ENCODE data around the gene VTA1.

Gene VTA1

DNA sequence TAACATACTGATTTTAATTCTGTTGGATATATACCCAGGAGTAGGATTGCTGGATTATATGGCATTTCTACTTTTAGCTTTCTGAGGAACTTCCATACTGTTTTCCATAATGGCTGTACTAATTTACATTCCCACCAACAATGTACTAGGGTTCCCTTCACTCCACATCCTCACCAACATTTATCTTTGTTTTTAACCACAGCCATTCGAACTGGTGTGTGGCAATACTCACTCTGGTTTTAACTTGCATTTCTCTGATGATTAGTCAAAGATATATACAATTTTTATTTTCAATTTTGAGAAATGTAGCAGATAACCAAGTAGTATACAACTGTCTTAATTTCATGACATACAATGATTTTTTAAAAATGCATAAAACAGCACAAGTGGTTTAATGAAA is 124.4 kb downstream of the VTA1 start:
- DNase-seq (ENCODE audit: low read depth): no peak

Measured in GM04504 (cell line).